NB4 (cell line): ENCODE measurements around the gene FAIM2.

ENCODE experiments used
- CTCF ChIP-seq: IDR thresholded peaks from one replicate; pipeline ENCODE4 v1.5.1; 2012; ENCODE audit warnings: low read depth, low read length
- POLR2A ChIP-seq: IDR thresholded peaks from 2 replicates; pipeline ENCODE4 v1.6.1; 2011; ENCODE audit warnings: mild to moderate bottlenecking; ENCODE audit not compliant: insufficient read length; ENCODE audit errors: extremely low read depth

DNA sequence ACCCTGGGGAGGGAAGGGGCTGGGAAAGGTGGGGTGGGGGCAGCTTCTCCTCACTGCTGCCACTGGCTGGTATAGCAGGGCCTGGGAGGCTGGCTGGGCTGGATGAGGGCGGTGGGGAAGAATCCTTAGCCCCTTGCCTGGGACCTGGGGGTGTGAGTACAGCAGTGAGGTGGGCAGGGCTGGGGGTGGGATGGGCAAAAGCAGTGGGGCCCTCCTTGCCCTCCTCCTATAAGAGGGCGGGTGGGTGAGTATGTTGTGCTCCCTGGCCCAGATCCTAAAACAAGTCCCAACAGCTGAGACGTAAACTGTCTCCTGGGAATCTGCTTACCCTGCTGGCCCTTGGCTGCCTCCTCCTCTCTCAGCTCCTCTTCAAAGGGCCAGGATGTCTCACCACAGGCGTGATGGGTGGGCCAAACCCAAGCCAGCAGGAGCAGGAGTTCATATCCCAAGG, 77.7 kb downstream of the FAIM2 start:
- TF ChIP-seq CTCF (no peak), POLR2A (no peak)
